Colonic mucosa (tissue), 4 donors: ENCODE measurements around the gene IRF2. TPM values are rescaled to one million over a fixed set of nuclear protein-coding genes. Genes with fewer than 3 reads are reported as not detected.

ENCODE experiments used
- DNase-seq: peaks from one replicate; pipeline ENCODE4 v3.0.0-alpha.2; 2020
- H3K27ac ChIP-seq: fragments of 200-600 bp; one replicate; pipeline ENCODE4 v1.8.0; 2021
- H3K27me3 ChIP-seq: fragments of 200-600 bp; one replicate; pipeline ENCODE4 v1.8.0; 2021
- H3K36me3 ChIP-seq: fragments of 200-600 bp; one replicate; pipeline ENCODE4 v1.8.0; 2021
- H3K4me1 ChIP-seq: fragments of 200-600 bp; one replicate; pipeline ENCODE4 v1.8.0; 2021; ENCODE audit warnings: mild to moderate bottlenecking
- H3K4me3 ChIP-seq: fragments of 200-600 bp; one replicate; pipeline ENCODE4 v1.8.0; 2021
- H3K9ac ChIP-seq, 2 donors: one replicate each; pipeline ENCODE4 v1.7.0; 2013; ENCODE audit warnings: control low read depth in 2 of 2, low read depth in 2 of 2, low read length in 2 of 2
- H3K9me3 ChIP-seq: fragments of 200-600 bp; one replicate; pipeline ENCODE4 v1.8.0; 2021
- CTCF ChIP-seq: fragments of 200-600 bp; IDR thresholded peaks from one replicate; pipeline ENCODE4 v1.8.0; 2022; ENCODE audit warnings: antibody characterized with exemption, mild to moderate bottlenecking
- intact Hi-C: fragments of 100-400 bp; cut with DNase I; formaldehyde crosslinking; loops from one replicate; pipeline ENCODE4 v1.14.1; 2022
- total RNA-seq, 2 donors: library from RNA; stranded (reverse); fragmentation: NEBNext Ultra II Directional in 1 of 2; extraction: Animal tissue kit (Norgen Biotek cat#: 25700) in 1 of 2; gene quantifications; one replicate each; pipeline ENCODE4 v1.2.1, GENCODE V29; 2021
- donor health status: healthy.
- donor health status: DM: no; HTN: no; CAD: no.
- donor health status: DM: no; HTN: no; CAD: no.

The IRF2 gene
- total RNA-seq, 2 donors from 2014 or later: 36.2 to 61.9 TPM

DNA sequence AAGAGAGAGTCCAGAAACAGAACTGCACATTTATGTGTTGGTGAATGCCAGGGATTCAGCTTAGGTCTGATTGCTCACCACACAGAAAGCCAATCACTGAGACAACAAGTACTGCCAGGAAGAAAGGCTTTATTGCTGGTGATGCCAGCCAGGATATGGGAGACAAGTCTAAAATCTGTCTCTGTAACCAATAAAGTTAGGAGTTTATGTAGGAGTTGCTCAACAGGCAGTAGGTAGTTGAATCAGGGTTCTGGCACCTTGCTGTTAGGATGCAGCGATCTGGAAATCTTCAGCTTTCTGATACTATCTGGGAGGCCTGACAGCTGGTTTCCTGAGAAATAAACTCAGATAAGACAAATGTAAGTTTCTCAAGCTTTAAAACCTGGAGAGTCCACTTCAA is 136.4 kb downstream of the IRF2 start:
- no peaks in the 10 kb centered on the region for H3K9me3 ChIP-seq
- TF ChIP-seq CTCF: no peak
- no peak overlapping the region for H3K4me3 ChIP-seq
- DNase-seq: no peak
- H3K4me1 ChIP-seq: no peaks in the 10 kb centered on the region
- no peaks in the 10 kb centered on the region for H3K36me3 ChIP-seq
- H3K27ac ChIP-seq: no peak overlapping the region
- no peaks in the 10 kb centered on the region for H3K27me3 ChIP-seq
- no peak overlapping the region for H3K9ac ChIP-seq
- intact Hi-C loops: no loop called here

Other genes starting within 250 kb of the IRF2 start
- gene CASP3, start 174.9 kb upstream of the IRF2 start, total RNA-seq: 10 to 100 TPM; 45.4 to 57.9 TPM
- gene PRIMPOL, start 175.2 kb upstream of the IRF2 start, total RNA-seq: 10 to 100 TPM; 16.0 to 21.6 TPM